GM18870 (cell line): ENCODE data around the gene FCN3.
"Not testable (repeated sequence)": the region's sequence is repeated elsewhere in the genome, so short reads cannot be mapped to it uniquely, and the experiment has no call there.

Experiments
- ATAC-seq: cut with Tn5 transposase; IDR thresholded peaks from one replicate; pipeline ENCODE4 v1.9.1; 2021; ENCODE audit warnings: moderate library complexity; ENCODE audit not compliant: unreplicated experiment

Gene FCN3

GRCh38 chr1:27400082-27400962 is 25.7 kb upstream of the FCN3 start:
- ATAC-seq: no peak

- no peak for ATAC-seq
Measured at GRCh38 chr1:27399251-27400025, 24.8 kb upstream of the FCN3 start.

- ATAC-seq: no peak
Measured at GRCh38 chr1:27398405-27399149, 24.0 kb upstream of the FCN3 start.

GRCh38 chr1:27397749-27398148 is 23.1 kb upstream of the FCN3 start:
- no peak for ATAC-seq

GRCh38 chr1:27397110-27397509 is 22.5 kb upstream of the FCN3 start:
- ATAC-seq: no peak

- no peak for ATAC-seq
Measured at GRCh38 chr1:27395441-27396195, 21.0 kb upstream of the FCN3 start.

- no peak for ATAC-seq
Measured at GRCh38 chr1:27394925-27395324, 20.3 kb upstream of the FCN3 start.

- no peak for ATAC-seq
Measured at GRCh38 chr1:27394282-27394658, 19.6 kb upstream of the FCN3 start.

- ATAC-seq: no peak
Measured at GRCh38 chr1:27393641-27394281, 19.1 kb upstream of the FCN3 start.

GRCh38 chr1:27392778-27393635 is 18.4 kb upstream of the FCN3 start:
- ATAC-seq: no peak

- ATAC-seq: no peak
Measured at GRCh38 chr1:27392096-27392777, 17.6 kb upstream of the FCN3 start, which contains the start of gene GPR3. TSS of gene GPR3 (plus strand) at chr1:27392622. CDS start at chr1:27393799, 1,177 bp downstream.

GRCh38 chr1:27391511-27392095 is 17.0 kb upstream of the FCN3 start:
- ATAC-seq: no peak

- no peak for ATAC-seq
Measured at GRCh38 chr1:27388337-27389005, 13.8 kb upstream of the FCN3 start.

GRCh38 chr1:27384797-27385196 is 10.2 kb upstream of the FCN3 start:
- not testable (repeated sequence) for ATAC-seq

- no peak for ATAC-seq
Measured at GRCh38 chr1:27383661-27384060, 9.0 kb upstream of the FCN3 start.

- no peak for ATAC-seq
Measured at GRCh38 chr1:27383039-27383605, 8.5 kb upstream of the FCN3 start, which contains the start of gene CD164L2. TSS of gene CD164L2 (minus strand) at chr1:27383333. CDS start at chr1:27383239, 94 bp downstream.
